GM12878 (cell line): Measurements from ENCODE around the gene LRRC57. TPM values are rescaled to one million over a fixed set of nuclear protein-coding genes. Genes with fewer than 3 reads are reported as not detected.

Experiments used
- ATAC-seq: fragments of 200-7000 bp; cut with Tn5 transposase; 3 replicates; pipeline ENCODE4 v1.9.1; 2020; ENCODE audit warnings: mild to moderate bottlenecking, moderate library complexity
- BruUV-seq: library from RNA; stranded (reverse); fragments of 400-500 nt; replicated peaks from 2 replicates; lab custom pipeline; 2021; lab: Mats Ljungman, UMichigan
- CTCF ChIA-PET: fragments of 300-600 bp; sonication (Branson Sonifier 250); formaldehyde crosslinking; extraction: SDS; loops from one replicate; lab custom pipeline; 2021; ENCODE audit warnings: inconsistent platforms; lab: Yijun Ruan, JAX
- POLR2A ChIA-PET: fragments of 350-600 bp; formaldehyde crosslinking; extraction: SDS; loops from one replicate; lab custom pipeline; 2021; ENCODE audit warnings: inconsistent platforms; lab: Charles Lee
- RAD21 ChIA-PET: fragments of 300-600 bp; sonication (Branson Sonifier 250); formaldehyde crosslinking; loops from one replicate; lab custom pipeline; 2023; ENCODE audit warnings: antibody characterized with exemption; ENCODE audit not compliant: unreplicated experiment; lab: Charles Lee
- SMC1A ChIA-PET: fragments of 300-600 bp; sonication (Branson Sonifier 250); formaldehyde crosslinking; loops from one replicate; lab custom pipeline; 2023; ENCODE audit not compliant: unreplicated experiment, uncharacterized antibody; lab: Charles Lee
- DNase-seq: peaks from one replicate; pipeline ENCODE4 v3.0.0-alpha.2; 2011; ENCODE audit warnings: low read depth, low spot score
- FAIRE-seq: peaks from 3 replicates; lab custom pipeline; 2011; peaks lifted over from hg19 to GRCh38; lab: Jason Lieb, UNC
- H2AFZ ChIP-seq: 2 replicates; pipeline ENCODE4 v1.6.0; 2011; ENCODE audit warnings: low read depth, low read length, control low read depth; ENCODE audit not compliant: control insufficient read depth
- H3K27ac ChIP-seq: 2 replicates; pipeline ENCODE4 v1.5.1; 2011; ENCODE audit warnings: control low read depth; ENCODE audit not compliant: control insufficient read depth, insufficient read depth
- H3K27me3 ChIP-seq, 2 experiments: replicated peaks in 1 of 2; 2 replicates each; pipeline versions ENCODE4 v1.6.0 to v1.6.1; 2011; ENCODE audit warnings: low read length in 1 of 2; ENCODE audit not compliant: control insufficient read depth in 2 of 2, insufficient read depth in 2 of 2
- H3K36me3 ChIP-seq, 2 experiments: 2 replicates each; pipeline ENCODE4 v1.5.1; 2011; ENCODE audit warnings: low read length in 1 of 2; ENCODE audit not compliant: control insufficient read depth in 2 of 2, insufficient read depth in 2 of 2
- H3K4me1 ChIP-seq: 2 replicates; pipeline ENCODE4 v1.6.1; 2011; ENCODE audit warnings: mild to moderate bottlenecking, low read length, moderate library complexity, mixed read lengths; ENCODE audit not compliant: control insufficient read depth, insufficient read depth
- H3K4me2 ChIP-seq: 2 replicates; pipeline ENCODE4 v1.6.0; 2011; ENCODE audit warnings: control low read depth; ENCODE audit not compliant: control insufficient read depth, insufficient read depth
- H3K4me3 ChIP-seq: fragments of 200-600 bp; sonication (generic); 2 replicates; pipeline ENCODE4 v1.5.1; 2016
- H3K79me2 ChIP-seq: 2 replicates; pipeline ENCODE4 v1.6.0; 2011; ENCODE audit warnings: low read length; ENCODE audit not compliant: control insufficient read depth, insufficient read depth
- H3K9ac ChIP-seq: 2 replicates; pipeline ENCODE4 v1.8.0; 2011; ENCODE audit warnings: low read length, control low read depth, mixed read lengths; ENCODE audit not compliant: control insufficient read depth, insufficient read depth
- H3K9me3 ChIP-seq: replicated peaks from 3 replicates; pipeline ENCODE4 v1.5.1; 2011; ENCODE audit warnings: mild to moderate bottlenecking, low read length; ENCODE audit not compliant: control insufficient read depth, insufficient read depth
- H4K20me1 ChIP-seq: 2 replicates; pipeline ENCODE4 v1.6.0; 2011; ENCODE audit not compliant: control insufficient read depth, insufficient read depth
- BMI1 ChIP-seq: fragments of 450-650 bp; IDR thresholded peaks from 2 replicates; pipeline ENCODE4 v1.6.1; 2016; ENCODE audit warnings: mild to moderate bottlenecking, moderate library complexity, borderline replicate concordance
- CBX5 ChIP-seq: sonication (generic); IDR thresholded peaks from 2 replicates; pipeline ENCODE4 v1.6.1; 2016; ENCODE audit warnings: low read depth, moderate library complexity, mild to moderate bottlenecking, inconsistent platforms
- HDAC2 ChIP-seq: fragments of 200-600 bp; sonication (generic); IDR thresholded peaks from 2 replicates; pipeline ENCODE4 v1.6.1; 2017
- MAX ChIP-seq: IDR thresholded peaks from 2 replicates; pipeline ENCODE4 v1.6.1; 2012; ENCODE audit warnings: low read depth, low read length, improper control_type of control experiment
- PAX5 ChIP-seq: IDR thresholded peaks from 2 replicates; pipeline ENCODE4 v1.6.1; 2011; ENCODE audit warnings: low read depth, low read length, borderline replicate concordance
- RFX5 ChIP-seq: IDR thresholded peaks from 2 replicates; pipeline ENCODE4 v1.6.1; 2011; ENCODE audit warnings: low read depth, low read length, improper control_type of control experiment
- SIN3A ChIP-seq: IDR thresholded peaks from 2 replicates; pipeline ENCODE4 v1.6.1; 2012; ENCODE audit warnings: low read depth, low read length, improper control_type of control experiment
- SMAD1 ChIP-seq: fragments of 450-650 bp; IDR thresholded peaks from 2 replicates; pipeline ENCODE4 v1.6.1; 2018; ENCODE audit warnings: mild to moderate bottlenecking, low read depth; ENCODE audit not compliant: partially characterized antibody
- WGBS: methylation state at CpG from one replicate; pipeline ENCODE4 v1.1.6; 2016; ENCODE audit warnings: low lambda C conversion rate; ENCODE audit not compliant: insufficient replicate concordance, insufficient coverage; ENCODE audit errors: missing lambda C conversion rate; 5-methylcytosine and 5-hydroxymethylcytosine counted together
- in situ Hi-C: fragments of 300-500 bp; cut with MboI; formaldehyde crosslinking; loops from 9 replicates; pipeline ENCODE4 v1.14.3; 2018; ENCODE audit warnings: mixed read lengths
- intact Hi-C: fragments of 100-400 bp; cut with micrococcal nuclease; formaldehyde crosslinking; loops from one replicate; pipeline ENCODE4 v1.14.2; 2022; ENCODE audit not compliant: unreplicated experiment
- polyA plus RNA-seq, 11 experiments: library from polyadenylated mRNA; depleted of rRNA in 4 of 11; unstranded in 6 of 11; stranded (reverse) in 5 of 11; fragments of >200 nt; fragmentation: Nextera tagmentation in 4 of 11; fragmentation: Illumina TruSeq in 1 of 11; extraction: Ambion mirVana in 4 of 11; extraction: Trizol in 1 of 11; gene quantifications; 1 replicate in 1 of 11; 2 replicates in 10 of 11; pipeline versions ENCODE4 v1.2.1 to v1.2.3, GENCODE V29; 2011 to 2016; ENCODE audit warnings: inconsistent platforms in 2 of 11, missing spikeins in 2 of 11, low read depth in 1 of 11
- total RNA-seq, 4 experiments: library from RNA; depleted of rRNA in 3 of 4; stranded (reverse); fragments of >200 nt in 3 of 4; fragmentation: Illumina TruSeq in 1 of 4; extraction: Trizol in 1 of 4; gene quantifications; 2 replicates each; pipeline versions ENCODE4 v1.2.1 to v1.2.3, GENCODE V29; 2013 to 2021

Gene LRRC57
- total and polyA plus RNA-seq, 10 of the 15 experiments (the other 5 are each of a cell fraction or from before 2014, with no cell fraction given) = 5.2 to 15.7 (median 9.6) TPM

- peak overlapping the region; percentile 72 for H3K27ac ChIP-seq
- in situ Hi-C loops (no loop called here), intact Hi-C loops (loop anchor here (2.0 kb wide), 1 partner anchor 103 kb away; no protein-coding TSS in a partner anchor)
- peak overlapping the region; percentile 76 for H3K4me3 ChIP-seq
- no peaks in the 10 kb centered on the region for H4K20me1 ChIP-seq
- peak overlapping the region; percentile 86 for H3K9ac ChIP-seq
- SMC1A ChIA-PET = interaction anchor here (0.6 to 5.4 kb wide), 18 partner anchors 13 to 320 kb away, joined by 3 to 45 read pairs (median 4); no protein-coding TSS in a partner anchor
- H3K27me3 ChIP-seq = no peaks in the 10 kb centered on the region
- DNase-seq (no peak), FAIRE-seq (no peak), ATAC-seq (peak; percentile 27; the same call in 2 of the 3 replicates)
- H3K36me3 ChIP-seq = peaks cover 1 to 12% of the 10 kb centered on the region in 2 experiments; a peak in 3 of 4 replicates
- RAD21 ChIA-PET = interaction anchor here (0.6 to 2.7 kb wide), 14 partner anchors 12 to 103 kb away, joined by 3 to 9 read pairs (median 4); partner anchors contain the start of genes SNAP23, STARD9 and ZNF106
- POLR2A ChIA-PET = interaction anchor here (0.8 to 3.2 kb wide), 15 partner anchors 11 to 102 kb away, joined by 3 to 13 read pairs (median 6); partner anchors contain the start of genes SNAP23, STARD9 and ZNF106
- H3K4me1 ChIP-seq = no peaks in the 10 kb centered on the region; the same call in 1 of the 2 replicates
- CTCF ChIA-PET = interaction anchor here (0.8 to 3.0 kb wide), 6 partner anchors 8 to 104 kb away, joined by 3 to 7 read pairs (median 5); partner anchors contain the start of gene ZNF106
- no TSS peak for BruUV-seq
- no peak for TF ChIP-seq SMAD1
- TF ChIP-seq SIN3A = peak; percentile 25; the same call in 1 of the 2 replicates
- TF ChIP-seq HDAC2 = no peak
- TF ChIP-seq BMI1 = no peak
- 0 out of 2 replicates have a peak, but pooled peaks have one; percentile 28 for TF ChIP-seq RFX5
- no peak for TF ChIP-seq PAX5
- TF ChIP-seq CBX5 = no peak
- 0 out of 2 replicates have a peak, but pooled peaks have one; percentile 18 for TF ChIP-seq MAX
- H2AFZ ChIP-seq = peak overlapping the region; percentile 81
- peak overlapping the region; percentile 82 for H3K4me2 ChIP-seq
- WGBS = 21% methylated on average over 7 of the region's 9 CpGs
- H3K79me2 ChIP-seq = peaks cover 57% of the 10 kb centered on the region
- no peaks in the 10 kb centered on the region for H3K9me3 ChIP-seq
These were observed 710 bp downstream of the LRRC57 start for GRCh38 chr15:42547918-42548248.
